ENCODE measurements around the gene CAMK2D.

Gene CAMK2D

GRCh38 chr4:113522433-113522832 is 239.1 kb downstream of the CAMK2D start:
- no peak for DNase-seq (ENCODE audit: low read depth)

- no peak for DNase-seq (ENCODE audit: low read depth)
Observed at GRCh38 chr4:113513382-113513781, 248.2 kb downstream of the CAMK2D start.

- DNase-seq (ENCODE audit: low read depth): no peak
Observed at GRCh38 chr4:113512880-113513279, 248.7 kb downstream of the CAMK2D start.

- no peak for DNase-seq (ENCODE audit: low read depth)
Observed at GRCh38 chr4:113511944-113512343, 249.6 kb downstream of the CAMK2D start.

- no peak for DNase-seq (ENCODE audit: low read depth)
Observed at GRCh38 chr4:113509851-113510250, 251.7 kb downstream of the CAMK2D start.

- no peak for DNase-seq (ENCODE audit: low read depth)
Observed at GRCh38 chr4:113505044-113505443, 256.5 kb downstream of the CAMK2D start.

GRCh38 chr4:113504422-113504821 is 257.1 kb downstream of the CAMK2D start:
- DNase-seq (ENCODE audit: low read depth): no peak

- DNase-seq (ENCODE audit: low read depth): no peak
Observed at GRCh38 chr4:113503691-113504090, 257.8 kb downstream of the CAMK2D start.

GRCh38 chr4:113502906-113503305 is 258.6 kb downstream of the CAMK2D start:
- DNase-seq (ENCODE audit: low read depth): no peak

GRCh38 chr4:113502476-113502875 is 259.1 kb downstream of the CAMK2D start:
- DNase-seq (ENCODE audit: low read depth): no peak

GRCh38 chr4:113500424-113500823 is 261.1 kb downstream of the CAMK2D start:
- DNase-seq (ENCODE audit: low read depth): no peak

GRCh38 chr4:113499696-113500095 is 261.8 kb downstream of the CAMK2D start:
- no peak for DNase-seq (ENCODE audit: low read depth)

- DNase-seq (ENCODE audit: low read depth): no peak
Observed at GRCh38 chr4:113499166-113499565, 262.4 kb downstream of the CAMK2D start.

- DNase-seq (ENCODE audit: low read depth): no peak
Observed at GRCh38 chr4:113497154-113497884, 264.2 kb downstream of the CAMK2D start.

- no peak for DNase-seq (ENCODE audit: low read depth)
Observed at GRCh38 chr4:113496698-113497097, 264.8 kb downstream of the CAMK2D start.

- DNase-seq (ENCODE audit: low read depth): no peak
Observed at GRCh38 chr4:113495790-113496189, 265.7 kb downstream of the CAMK2D start.

- DNase-seq (ENCODE audit: low read depth): no peak
Observed at GRCh38 chr4:113483131-113483530, 278.4 kb downstream of the CAMK2D start.

- no peak for DNase-seq (ENCODE audit: low read depth)
Observed at GRCh38 chr4:113482325-113482724, 279.2 kb downstream of the CAMK2D start.

- DNase-seq (ENCODE audit: low read depth): no peak
Observed at GRCh38 chr4:113481820-113482219, 279.7 kb downstream of the CAMK2D start.

- no peak for DNase-seq (ENCODE audit: low read depth)
Observed at GRCh38 chr4:113480109-113480508, 281.4 kb downstream of the CAMK2D start.

- no peak for DNase-seq (ENCODE audit: low read depth)
Observed at GRCh38 chr4:113478032-113478431, 283.5 kb downstream of the CAMK2D start.

GRCh38 chr4:113476800-113477199 is 284.7 kb downstream of the CAMK2D start:
- DNase-seq (ENCODE audit: low read depth): no peak

- DNase-seq (ENCODE audit: low read depth): no peak
Observed at GRCh38 chr4:113474017-113474416, 287.5 kb downstream of the CAMK2D start.

GRCh38 chr4:113472864-113473263 is 288.7 kb downstream of the CAMK2D start:
- no peak for DNase-seq (ENCODE audit: low read depth)

Measured in T-helper 22 cell (primary cell).